ENCODE data around the gene CSRNP3.
"Not testable (repeated sequence)": the region's sequence is repeated elsewhere in the genome, so short reads cannot be mapped to it uniquely, and the experiment has no call there.

The CSRNP3 gene

DNA sequence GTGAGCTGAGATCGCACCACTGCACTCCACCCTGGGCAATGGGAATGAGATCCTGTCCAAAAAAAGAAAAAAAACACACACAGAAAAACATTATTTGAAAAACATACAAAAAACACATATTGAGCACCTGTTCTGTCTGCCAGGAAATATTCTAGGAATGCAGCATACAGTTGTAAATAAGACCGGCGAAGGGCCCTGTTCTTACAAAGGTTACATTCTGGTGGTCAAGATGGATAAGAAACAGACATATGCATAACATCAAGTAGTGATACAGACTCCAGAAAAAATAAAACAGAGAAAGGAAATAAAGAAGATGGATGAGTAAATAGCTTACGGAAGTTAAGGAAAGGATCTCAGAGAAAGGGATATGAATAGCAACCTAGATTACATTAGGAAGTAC is 164.8 kb downstream of the CSRNP3 start:
- no peak for DNase-seq (ENCODE audit: low read depth)

DNA sequence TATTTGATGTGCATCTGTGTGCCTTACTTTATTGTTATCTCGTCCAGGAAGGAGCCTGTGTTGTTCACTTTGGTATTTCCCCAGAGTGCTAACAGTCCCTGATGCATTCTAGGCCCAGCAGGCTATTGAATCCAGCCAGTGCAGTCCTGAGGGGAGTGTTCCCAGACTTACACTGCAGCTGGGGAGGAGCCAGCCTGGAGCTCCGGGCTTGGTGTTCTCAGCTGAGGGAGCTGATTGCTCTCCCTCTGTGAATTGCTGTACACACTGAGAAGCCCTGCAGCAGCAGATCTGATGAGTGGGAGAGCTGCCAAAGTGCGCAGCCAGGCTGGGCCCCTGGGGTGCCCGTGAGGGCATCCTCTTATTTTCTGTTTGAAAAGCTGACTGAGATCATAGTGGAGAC is 165.4 kb downstream of the CSRNP3 start:
- no peak for DNase-seq (ENCODE audit: low read depth)

DNA sequence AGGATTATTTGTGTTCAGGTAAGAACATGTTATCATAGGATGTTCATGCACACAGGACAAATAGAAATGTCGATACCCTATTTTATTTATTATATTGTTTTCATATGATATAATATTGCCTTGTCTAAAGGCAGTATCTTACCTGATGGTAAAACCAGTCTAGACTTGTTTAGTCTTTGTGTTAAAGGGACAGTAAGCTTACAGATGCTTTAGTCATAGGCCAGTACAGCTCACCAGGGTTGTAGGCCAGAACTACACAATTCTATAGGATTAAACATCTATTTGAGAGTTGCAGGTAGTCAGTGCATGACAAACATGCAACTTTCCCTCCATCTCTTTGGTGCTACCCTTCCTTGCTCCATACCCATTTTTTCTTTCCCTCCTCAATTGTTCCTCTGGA is 166.0 kb downstream of the CSRNP3 start:
- DNase-seq (ENCODE audit: low read depth) = no peak

DNA sequence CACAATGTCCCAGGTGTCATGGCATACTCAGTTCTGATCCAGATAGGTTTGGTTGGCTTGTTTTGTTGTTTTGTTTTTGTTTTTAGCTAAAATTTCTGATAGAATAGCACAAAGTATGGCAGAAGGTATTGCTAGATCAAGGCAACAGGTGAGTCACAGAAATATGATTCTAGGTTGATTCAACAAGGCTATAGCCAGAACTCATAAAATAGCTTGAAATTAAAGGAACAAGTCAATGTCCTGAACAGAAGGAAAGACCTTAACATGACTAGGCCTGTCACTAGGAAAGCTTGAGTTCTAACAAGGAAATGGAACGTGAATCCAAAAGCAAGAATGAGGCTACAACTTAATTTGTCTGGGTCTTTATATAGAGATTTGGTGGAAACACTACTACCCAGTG is 167.5 kb downstream of the CSRNP3 start:
- no peak for DNase-seq (ENCODE audit: low read depth)

DNA sequence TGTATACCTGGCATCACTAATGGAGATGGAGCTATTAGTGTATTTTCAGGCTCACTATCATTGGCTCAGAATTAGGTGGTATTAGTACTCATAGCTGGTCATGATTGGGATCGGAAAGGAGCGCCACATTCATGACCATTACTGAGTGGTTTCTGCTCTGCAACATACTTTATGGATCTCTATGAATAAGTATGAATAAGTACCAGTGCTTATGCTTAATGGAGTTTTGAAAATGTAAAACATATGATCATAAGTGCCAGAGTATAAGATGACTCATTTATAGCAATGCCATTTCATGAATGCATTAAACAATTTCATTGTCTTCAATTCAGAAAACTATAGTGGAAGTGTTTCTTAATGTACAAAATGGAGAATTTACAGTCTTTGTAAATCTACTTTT is 167.9 kb downstream of the CSRNP3 start:
- DNase-seq (ENCODE audit: low read depth) = no peak

DNA sequence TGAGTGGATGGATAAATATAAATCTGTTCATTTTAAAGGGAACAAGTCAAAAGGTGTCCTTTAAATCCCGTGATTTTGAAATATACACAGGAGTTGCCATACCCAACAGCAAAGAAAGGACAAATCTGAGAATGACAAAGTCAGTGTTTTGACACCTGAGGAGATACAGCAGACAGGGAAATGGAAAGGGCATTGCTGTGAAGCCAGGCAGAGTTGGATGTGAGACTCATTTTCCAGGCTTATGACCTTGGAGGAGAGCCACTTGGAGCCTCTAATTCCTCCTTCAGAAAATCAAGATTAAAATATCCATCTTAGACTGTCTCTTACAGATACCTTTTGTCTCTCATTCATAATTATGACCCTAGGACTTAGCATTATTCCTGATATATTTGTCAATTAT is 170.0 kb downstream of the CSRNP3 start:
- DNase-seq (ENCODE audit: low read depth) = no peak

DNA sequence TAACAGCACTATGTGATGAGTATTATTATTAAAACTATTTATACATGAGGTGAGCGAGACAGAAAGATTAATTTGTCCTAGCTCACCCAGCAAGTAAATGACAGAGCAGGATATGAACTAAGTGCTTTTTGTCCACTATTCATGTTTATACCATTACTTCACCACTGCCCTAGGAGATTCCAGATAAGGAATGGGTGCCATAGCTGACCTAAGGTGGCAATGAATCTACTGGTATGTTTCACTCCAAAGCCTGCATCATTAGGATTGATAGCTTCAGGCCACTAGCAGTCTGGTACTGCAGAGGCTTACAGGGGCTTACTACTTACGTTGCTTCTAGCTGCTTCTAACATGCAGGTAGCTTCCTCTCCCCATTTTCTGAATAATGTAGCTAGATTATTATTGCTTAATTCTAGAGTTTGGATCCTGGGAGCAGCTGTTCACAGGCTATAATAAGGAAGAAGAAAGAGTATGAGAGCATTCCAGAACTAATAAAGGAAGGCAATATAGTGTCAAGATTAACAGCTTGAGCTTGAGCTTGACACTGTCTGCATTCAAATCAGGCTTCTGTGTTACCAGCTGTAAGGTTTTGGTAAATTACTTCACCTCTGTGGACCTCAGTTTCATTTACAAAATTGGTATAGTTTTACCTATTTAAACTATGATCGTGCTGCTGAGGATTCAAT is 170.9 kb downstream of the CSRNP3 start:
- no peak for DNase-seq (ENCODE audit: low read depth)

DNA sequence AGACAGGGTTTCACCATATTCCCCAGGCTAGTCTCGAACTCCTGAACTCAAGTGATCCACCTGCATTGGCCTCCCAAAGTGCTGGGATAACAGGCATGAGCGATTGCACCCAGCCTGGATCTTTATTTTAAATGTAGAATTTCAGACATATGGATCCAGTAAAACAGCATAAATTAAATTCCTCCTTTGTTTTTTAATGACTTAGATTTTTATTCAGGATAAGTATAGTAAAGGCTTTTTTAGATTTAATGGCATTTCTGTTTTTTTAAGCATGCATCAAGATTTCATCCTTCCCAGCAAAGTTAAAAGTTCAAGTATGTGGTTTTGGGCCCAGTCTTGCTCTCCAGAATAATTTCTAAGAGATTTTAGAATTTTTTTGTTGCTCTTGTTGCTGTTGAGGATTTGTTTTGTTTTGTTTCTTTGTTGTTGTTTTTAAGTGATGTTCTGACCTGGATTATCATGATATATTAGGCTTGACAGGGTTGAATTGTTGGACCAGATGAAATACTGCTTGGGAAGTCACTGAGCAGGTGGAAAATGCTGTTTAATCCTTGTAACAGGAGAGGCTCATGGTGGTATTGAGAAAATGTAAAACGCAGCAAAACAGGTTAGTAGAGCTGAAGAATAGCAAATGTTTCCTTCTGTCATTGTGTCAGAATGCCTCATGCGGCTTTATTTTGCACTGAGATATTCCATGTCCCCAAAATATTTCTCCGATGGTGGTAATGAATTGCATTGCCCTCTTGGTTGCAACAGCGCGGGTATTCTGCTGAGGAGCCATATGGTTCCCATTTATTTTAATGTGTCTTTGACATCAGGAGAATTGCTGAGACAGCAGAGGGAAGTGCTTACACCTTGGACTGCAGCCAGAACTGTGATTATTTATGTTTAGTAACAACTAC is 176.7 kb downstream of the CSRNP3 start:
- DNase-seq (ENCODE audit: low read depth) = no peak

DNA sequence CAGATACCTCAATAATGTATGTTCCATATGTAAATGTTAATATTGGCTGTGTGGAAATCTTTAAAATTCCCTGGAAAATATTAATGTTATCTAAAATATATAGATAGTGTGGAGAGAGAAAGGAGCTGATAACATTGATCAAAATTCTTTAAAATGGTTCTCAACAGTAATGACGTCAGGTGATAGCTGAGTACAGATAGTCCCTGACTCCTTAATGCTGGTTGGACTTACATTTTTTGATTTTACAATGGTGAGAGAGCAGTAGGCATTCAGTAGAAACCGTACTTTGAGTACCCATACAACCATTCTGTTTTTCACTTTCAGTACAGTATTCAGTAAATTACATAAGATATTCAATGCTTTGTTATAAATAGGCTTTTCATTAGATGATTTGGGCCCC is 177.9 kb downstream of the CSRNP3 start:
- DNase-seq (ENCODE audit: low read depth) = no peak

DNA sequence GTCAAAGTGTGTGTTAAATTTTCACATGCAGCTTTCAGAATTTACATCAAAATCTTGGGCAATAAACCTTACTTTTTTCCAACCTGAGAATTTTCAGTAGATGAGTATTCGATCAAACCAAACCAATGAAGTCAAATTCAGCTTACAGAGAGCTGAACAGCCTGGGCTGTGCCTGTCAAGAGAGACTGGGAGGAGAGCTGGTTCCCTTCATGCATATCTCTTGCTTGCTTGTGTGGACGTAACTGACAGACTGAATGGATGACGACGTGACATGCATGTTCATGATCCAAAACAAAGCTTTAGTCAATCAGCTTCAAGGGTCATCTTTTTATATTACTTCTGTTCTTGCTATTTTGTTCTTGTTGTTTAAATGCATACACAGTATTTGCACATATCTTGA is 179.3 kb downstream of the CSRNP3 start:
- no peak for DNase-seq (ENCODE audit: low read depth)

DNA sequence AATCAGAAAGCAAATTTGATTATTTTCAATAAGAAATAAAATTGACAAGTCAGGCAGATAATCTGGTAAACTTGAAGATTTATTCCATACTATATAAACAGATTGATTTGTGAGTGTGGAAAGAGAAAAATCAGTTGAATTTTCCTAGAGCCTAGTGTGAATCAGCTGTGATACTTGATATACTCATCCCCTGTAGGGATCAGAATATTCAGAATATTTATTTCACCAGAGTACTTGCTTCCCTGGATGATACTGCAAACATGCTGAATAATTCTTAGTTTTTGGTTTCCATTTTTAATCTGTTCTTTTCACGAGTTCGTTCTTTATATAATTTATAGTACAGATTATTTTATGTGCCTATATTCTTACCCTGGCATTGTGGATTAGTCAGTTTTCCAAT is 181.7 kb downstream of the CSRNP3 start:
- DNase-seq (ENCODE audit: low read depth) = no peak

DNA sequence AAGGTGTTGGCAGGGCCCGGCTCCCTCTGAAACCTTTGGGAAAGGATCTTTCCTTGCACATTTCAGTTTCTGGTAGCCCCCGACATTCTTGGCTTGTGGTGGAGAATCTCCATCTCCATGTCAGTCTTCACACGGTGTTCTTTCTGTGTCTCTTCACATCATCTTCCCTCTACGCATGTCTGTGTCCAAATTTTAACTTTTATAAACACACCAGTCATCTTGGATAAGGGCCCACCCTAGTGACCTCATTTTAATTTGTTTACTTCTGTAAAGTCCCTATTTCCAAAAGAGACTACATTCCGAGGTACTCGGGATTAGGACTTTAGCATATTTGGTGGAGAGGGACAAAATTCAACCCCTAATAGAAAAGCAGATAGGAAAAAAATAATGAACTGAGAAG is 186.2 kb downstream of the CSRNP3 start:
- no peak for DNase-seq (ENCODE audit: low read depth)

DNA sequence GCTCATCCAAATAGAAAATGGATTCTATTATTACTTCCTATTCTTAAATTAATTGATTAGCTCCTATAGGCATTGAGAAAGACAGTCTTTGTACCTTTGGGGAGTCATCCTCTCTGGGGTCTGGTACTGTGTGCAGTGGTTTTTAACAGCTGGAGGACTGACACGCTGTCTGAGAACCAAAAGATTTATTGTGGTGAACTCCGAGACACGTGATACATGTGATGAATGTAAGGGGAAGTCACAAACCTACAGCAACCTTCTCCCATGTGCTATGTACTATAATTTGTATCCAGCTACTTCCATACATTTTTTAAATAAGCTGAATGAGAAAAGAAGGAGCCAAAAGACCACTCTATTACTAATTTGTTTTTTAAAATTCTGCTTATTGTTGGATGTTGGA is 190.9 kb downstream of the CSRNP3 start:
- no peak for DNase-seq (ENCODE audit: low read depth)

DNA sequence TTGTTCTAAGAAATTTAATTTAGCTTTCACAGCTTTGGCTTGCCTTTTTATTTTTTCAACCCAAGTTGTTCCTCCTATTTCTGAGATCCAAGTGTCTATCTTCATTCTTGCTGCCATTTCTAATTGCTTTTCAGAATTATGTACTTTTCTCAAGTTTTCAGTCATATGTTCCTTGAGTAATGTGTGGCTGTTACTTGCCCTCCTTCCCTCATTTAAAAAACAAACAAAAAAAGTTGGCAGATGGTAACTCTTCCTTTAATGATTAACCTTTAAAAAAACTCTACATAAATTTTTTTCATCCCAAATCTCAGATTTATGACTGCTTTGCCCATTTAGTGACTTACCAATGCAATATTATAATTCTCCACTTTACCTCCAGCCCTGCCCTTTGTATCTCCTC is 193.2 kb downstream of the CSRNP3 start:
- DNase-seq (ENCODE audit: low read depth) = no peak

DNA sequence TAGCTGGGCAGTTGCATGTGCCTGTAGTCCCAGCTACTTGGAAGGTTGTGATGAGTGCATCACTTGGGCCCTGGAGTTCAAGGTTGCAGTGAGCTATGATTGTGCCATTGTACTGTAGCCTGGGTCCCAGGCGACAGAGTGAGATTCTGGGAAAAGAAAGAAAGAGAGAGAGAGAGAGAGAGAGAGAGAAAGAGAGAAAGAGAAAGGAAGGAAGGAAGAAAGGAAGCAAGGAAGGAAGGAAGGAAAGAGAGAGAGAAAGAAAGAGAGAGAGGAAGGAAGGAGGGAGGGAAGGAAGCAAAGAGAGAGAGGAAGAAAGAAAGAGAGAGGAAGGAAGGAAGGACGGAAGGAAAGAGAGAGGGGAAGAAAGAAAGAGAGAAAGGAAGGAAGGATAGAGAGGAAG is 196.1 kb downstream of the CSRNP3 start:
- DNase-seq (ENCODE audit: low read depth) = no peak

DNA sequence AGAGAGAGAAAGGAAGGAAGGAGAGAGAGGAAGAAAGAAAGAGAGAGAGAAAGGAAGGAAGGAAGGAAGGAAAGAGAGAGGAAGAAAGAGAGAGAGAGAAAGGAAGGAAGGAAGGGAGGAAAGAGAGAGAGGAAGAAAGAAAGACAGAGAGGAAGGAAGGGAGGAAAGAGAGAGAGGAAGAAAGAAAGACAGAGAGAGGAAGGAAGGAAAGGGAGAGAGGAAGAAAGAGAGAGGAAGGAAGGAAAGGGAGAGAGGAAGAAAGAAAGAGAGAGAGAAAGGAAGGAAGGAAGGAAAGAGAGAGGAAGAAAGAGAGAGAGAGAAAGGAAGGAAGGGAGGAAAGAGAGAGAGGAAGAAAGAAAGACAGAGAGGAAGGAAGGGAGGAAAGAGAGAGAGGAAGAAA is 196.6 kb downstream of the CSRNP3 start:
- not testable (repeated sequence) for DNase-seq (ENCODE audit: low read depth)

DNA sequence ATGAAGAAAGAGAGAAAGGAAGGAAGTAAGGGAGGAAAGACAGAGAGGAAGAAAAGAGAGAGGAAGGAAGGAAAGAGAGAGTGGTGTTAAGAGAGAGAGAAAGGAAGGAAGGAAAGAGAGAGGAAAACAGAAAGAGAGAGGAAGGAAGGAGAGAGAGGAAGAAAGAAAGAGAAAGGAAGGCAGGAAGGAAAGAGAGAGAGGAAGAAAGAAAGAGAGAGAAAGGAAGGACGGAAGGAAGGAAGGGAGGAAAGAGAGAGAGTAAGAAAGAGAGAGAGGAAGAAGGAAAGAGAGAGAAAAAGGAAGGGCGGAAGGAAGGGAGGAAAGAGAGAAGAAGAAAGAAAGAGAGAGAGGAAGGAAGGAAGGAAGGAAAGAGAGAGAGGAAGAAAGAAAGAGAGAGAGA is 197.1 kb downstream of the CSRNP3 start:
- no peak for DNase-seq (ENCODE audit: low read depth)

DNA sequence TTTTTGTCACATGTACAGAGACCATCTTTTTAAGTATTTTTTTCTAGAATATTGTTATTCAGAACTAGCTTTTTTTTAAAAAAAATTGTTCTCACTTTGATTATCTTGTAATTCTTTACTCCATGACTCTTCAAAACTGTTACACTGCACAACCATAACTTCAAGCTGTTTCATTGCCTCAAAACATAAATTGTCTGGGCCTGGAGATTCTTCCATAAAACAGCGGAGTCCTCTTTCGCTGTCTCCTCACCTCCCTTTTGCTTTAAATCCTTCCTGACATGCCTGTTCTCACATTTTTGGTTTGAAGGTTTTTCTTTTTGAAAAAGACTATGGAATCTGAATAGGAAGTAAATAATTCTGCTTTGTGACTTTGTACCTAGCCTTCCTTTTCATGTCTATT is 197.9 kb downstream of the CSRNP3 start:
- DNase-seq (ENCODE audit: low read depth) = no peak

DNA sequence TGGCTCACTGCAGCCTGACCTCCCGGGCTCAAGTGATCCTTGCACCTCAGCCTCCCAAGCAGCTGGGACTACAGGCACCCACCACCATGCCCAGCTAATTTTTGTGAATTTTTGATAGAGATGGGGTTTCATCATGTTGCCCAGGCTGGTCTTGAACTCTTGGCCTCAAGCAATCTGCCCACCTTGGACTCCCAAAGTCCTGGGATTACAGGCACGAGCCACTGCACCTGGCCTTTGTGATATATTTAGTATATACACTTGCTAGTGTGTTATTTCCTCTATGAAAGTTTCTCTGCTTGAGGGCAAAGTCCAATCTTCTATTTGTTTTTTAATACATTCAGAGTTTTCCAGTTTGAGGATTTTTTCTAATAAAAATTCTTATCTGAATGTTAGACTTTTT is 205.3 kb downstream of the CSRNP3 start:
- no peak for DNase-seq (ENCODE audit: low read depth)

DNA sequence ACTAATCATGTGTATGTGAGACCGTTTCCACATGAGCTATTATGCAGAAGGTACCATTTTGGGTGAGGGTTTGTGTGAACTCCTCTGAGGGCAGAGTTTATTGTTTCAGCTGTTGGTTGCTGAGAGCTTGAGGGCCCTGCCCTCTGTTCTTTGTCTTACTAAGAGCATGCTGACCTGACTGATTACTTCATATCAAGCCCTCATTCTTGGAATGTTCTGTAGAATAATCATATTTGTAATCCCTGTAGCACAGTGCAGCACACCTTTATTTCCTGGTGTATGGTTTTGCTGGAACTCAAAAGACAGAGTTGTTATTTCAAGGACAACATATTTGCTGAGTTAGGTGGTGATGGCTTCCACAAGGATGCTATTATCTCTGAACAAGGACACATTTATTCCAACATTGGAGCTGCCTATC is 206.1 kb downstream of the CSRNP3 start:
- no peak for DNase-seq (ENCODE audit: low read depth)

DNA sequence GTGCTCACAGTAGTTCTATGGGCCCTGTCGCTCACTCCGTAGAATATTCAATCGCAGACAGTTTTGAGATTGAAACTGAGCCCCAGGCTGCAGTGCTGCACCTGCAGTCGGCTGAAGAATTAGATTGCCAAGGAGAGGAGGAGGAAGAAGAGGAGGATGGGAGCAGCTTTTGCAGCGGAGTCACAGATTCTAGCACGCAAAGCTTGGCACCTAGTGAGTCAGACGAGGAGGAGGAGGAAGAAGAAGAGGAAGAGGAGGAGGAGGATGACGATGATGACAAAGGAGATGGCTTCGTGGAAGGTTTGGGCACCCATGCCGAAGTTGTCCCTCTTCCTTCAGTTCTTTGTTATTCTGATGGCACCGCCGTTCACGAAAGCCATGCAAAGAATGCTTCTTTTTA is 209.4 kb downstream of the CSRNP3 start:
- DNase-seq (ENCODE audit: low read depth) = no peak

DNA sequence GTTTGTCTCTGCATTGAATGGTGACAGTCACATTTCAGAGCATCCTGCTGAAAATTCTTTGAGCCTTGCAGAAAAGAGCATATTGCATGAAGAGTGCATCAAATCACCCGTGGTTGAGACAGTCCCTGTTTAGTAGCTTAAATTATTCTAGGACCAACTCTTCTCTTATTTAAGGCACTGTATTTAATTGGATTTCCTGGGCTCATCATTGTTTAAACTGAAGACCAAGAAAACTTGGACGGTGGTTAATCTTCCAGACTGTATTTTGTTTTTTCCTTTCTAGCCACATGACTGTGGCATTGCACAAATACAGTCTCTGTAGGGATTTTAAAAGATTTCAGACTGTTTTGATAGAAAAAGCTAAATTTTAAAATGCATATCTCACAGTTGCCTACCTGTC is 210.1 kb downstream of the CSRNP3 start:
- no peak for DNase-seq (ENCODE audit: low read depth)

DNA sequence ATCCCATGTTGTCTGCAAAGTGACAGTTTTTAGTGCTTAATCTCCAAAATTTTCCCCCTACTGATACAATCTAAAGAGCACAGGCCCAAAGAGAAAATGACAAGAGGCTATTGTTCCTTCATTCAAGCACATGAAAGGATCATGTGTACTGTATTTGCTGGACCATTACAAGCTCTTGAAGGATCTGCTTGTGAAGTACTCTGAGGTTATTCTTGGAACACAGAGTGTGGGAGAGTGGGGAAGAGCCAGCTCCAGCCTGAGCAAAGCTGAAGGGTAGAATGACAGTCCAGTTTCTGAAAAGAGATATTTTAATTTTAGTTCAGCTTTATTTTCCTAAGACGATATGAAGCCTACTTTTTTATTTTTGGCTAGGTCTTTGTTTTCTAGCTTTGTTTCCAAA is 212.3 kb downstream of the CSRNP3 start:
- no peak for DNase-seq (ENCODE audit: low read depth)

DNA sequence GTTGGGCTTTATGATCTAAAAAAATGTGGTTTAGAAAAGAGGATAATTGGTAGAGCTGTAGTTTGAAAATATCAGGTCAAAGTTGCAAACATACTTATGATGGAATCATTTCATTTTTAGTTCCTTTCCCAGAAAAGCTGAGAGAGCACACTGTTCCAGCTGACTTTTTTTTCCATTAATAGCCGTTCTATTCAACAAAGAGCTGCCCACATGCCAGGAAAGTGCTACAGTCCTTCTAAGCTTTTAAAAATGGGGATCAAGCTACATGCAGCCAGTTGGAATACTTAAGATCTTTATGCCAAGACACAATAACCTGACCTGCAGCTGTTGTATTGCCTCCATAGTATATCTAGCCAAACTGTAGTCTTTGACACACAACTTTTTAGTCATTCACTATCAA is 213.0 kb downstream of the CSRNP3 start:
- DNase-seq (ENCODE audit: low read depth) = no peak
